ENCODE results near the gene KLHL35.

DNA sequence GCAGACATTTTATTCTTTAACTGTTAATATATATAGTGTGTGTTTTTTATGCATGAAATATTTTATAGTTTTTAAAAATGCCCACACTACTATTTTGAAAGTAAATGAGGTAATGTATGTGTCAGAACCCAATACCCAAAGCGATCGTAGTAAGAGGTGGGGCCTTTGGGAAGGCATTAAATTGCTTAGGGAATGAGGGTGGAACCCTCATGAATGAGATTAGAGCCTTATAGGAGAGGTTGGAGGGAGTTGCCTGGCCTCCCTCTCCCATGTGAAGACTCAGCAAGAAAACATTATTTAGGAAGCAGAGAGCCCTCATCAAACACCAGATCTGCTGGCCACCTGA lies 11.1 kb downstream of the KLHL35 start:
- TF ChIP-seq, protein P1, sequence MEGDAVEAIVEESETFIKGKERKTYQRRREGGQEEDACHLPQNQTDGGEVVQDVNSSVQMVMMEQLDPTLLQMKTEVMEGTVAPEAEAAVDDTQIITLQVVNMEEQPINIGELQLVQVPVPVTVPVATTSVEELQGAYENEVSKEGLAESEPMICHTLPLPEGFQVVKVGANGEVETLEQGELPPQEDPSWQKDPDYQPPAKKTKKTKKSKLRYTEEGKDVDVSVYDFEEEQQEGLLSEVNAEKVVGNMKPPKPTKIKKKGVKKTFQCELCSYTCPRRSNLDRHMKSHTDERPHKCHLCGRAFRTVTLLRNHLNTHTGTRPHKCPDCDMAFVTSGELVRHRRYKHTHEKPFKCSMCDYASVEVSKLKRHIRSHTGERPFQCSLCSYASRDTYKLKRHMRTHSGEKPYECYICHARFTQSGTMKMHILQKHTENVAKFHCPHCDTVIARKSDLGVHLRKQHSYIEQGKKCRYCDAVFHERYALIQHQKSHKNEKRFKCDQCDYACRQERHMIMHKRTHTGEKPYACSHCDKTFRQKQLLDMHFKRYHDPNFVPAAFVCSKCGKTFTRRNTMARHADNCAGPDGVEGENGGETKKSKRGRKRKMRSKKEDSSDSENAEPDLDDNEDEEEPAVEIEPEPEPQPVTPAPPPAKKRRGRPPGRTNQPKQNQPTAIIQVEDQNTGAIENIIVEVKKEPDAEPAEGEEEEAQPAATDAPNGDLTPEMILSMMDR (conservative IDR thresholded peaks at IDR 0.05; ENCODE audit: low read length): no peak
- TF ChIP-seq EZH2phosphoT487 (IDR thresholded peaks at IDR 0.05; ENCODE audit: borderline replicate concordance, low read depth, low read length): no peak
